ENCODE measurements around the gene MMAB.

The MMAB gene

DNA sequence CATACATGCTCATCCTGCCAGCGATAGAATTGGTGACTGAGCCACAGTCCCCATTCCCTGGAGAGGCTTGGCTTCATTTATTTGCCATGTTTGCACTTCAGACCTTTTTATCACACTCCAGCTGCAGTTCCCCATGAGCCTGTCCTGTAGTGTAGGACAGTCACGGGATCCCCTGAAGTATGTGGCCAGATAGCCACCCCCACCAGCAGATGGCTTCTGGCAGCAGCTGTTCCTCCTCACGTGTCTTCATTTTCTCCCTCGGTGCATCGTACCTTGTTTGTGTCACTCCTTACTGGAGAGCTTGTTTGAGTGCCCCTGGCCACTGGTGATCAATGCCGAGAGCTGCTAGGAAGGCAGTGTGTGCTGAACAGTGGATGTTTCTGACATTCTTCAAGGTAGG is 55.7 kb downstream of the MMAB start:
- no peaks in the 10 kb centered on the region for H4K20me1 ChIP-seq (ENCODE audit: insufficient read depth, low read length)
- H3K4me3 ChIP-seq (ENCODE audit: low read length), result no peak overlapping the region
- no peaks in the 10 kb centered on the region for H3K27me3 ChIP-seq (ENCODE audit: low read depth, low read length)
- H3K79me2 ChIP-seq (ENCODE audit: low read length), result no peaks in the 10 kb centered on the region
- H3K4me1 ChIP-seq (ENCODE audit: low read length), result no peaks in the 10 kb centered on the region
- no peak overlapping the region for H3K27ac ChIP-seq (ENCODE audit: low read length)
- H3K9me3 ChIP-seq (ENCODE audit: insufficient read depth, low read length), result no peaks in the 10 kb centered on the region
- no peak overlapping the region for H2AFZ ChIP-seq (ENCODE audit: low read depth, low read length)
- H3K4me2 ChIP-seq (ENCODE audit: low read length), result no peak overlapping the region
- H3K9ac ChIP-seq (ENCODE audit: low read length), result no peak overlapping the region
- TF ChIP-seq, protein P1, sequence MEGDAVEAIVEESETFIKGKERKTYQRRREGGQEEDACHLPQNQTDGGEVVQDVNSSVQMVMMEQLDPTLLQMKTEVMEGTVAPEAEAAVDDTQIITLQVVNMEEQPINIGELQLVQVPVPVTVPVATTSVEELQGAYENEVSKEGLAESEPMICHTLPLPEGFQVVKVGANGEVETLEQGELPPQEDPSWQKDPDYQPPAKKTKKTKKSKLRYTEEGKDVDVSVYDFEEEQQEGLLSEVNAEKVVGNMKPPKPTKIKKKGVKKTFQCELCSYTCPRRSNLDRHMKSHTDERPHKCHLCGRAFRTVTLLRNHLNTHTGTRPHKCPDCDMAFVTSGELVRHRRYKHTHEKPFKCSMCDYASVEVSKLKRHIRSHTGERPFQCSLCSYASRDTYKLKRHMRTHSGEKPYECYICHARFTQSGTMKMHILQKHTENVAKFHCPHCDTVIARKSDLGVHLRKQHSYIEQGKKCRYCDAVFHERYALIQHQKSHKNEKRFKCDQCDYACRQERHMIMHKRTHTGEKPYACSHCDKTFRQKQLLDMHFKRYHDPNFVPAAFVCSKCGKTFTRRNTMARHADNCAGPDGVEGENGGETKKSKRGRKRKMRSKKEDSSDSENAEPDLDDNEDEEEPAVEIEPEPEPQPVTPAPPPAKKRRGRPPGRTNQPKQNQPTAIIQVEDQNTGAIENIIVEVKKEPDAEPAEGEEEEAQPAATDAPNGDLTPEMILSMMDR (IDR thresholded peaks at IDR 0.05; ENCODE audit: low read depth, low read length), result no peak
- no peak for TF ChIP-seq EZH2phosphoT487 (IDR thresholded peaks at IDR 0.05; ENCODE audit: low read depth)
- H3K36me3 ChIP-seq (replicated peaks; ENCODE audit: low read depth, low read length), result peaks cover 14% of the 10 kb centered on the region

DNA sequence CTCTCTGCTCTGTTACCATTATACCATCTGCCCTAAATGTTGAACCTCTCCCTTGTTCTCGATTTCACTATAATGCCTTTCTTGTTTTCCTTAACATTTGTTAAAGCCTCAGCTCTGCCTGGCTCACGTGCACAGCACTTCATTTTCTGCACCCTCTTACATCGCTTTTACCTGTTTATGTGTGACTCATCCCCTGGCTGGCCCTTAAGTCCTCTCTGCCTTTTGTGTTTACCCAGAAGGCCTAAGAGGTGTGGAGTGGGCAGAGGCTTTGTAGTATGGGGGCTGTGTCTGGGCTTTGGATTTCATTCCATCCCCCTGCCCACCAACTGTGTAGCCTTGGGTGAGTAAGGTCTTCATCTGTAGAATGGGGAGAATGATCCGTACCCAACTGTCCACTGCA is 59.3 kb downstream of the MMAB start:
- Histone ChIP-seq H3K79me2 (ENCODE audit: low read length) (no peaks in the 10 kb centered on the region), H3K9me3 (ENCODE audit: insufficient read depth, low read length) (no peaks in the 10 kb centered on the region), H3K27me3 (ENCODE audit: low read depth, low read length) (no peaks in the 10 kb centered on the region), H3K27ac (ENCODE audit: low read length) (no peak overlapping the region), H3K36me3 (replicated peaks; ENCODE audit: low read depth, low read length) (peaks cover 16% of the 10 kb centered on the region), H3K4me3 (ENCODE audit: low read length) (no peak overlapping the region), H3K9ac (ENCODE audit: low read length) (no peak overlapping the region), H3K4me1 (ENCODE audit: low read length) (no peaks in the 10 kb centered on the region), H4K20me1 (ENCODE audit: insufficient read depth, low read length) (no peaks in the 10 kb centered on the region), H2AFZ (ENCODE audit: low read depth, low read length) (no peak overlapping the region), H3K4me2 (ENCODE audit: low read length) (no peak overlapping the region)
- no peak for TF ChIP-seq EZH2phosphoT487 (IDR thresholded peaks at IDR 0.05; ENCODE audit: low read depth)
- TF ChIP-seq, protein P1 (IDR thresholded peaks at IDR 0.05; ENCODE audit: low read depth, low read length), result no peak

DNA sequence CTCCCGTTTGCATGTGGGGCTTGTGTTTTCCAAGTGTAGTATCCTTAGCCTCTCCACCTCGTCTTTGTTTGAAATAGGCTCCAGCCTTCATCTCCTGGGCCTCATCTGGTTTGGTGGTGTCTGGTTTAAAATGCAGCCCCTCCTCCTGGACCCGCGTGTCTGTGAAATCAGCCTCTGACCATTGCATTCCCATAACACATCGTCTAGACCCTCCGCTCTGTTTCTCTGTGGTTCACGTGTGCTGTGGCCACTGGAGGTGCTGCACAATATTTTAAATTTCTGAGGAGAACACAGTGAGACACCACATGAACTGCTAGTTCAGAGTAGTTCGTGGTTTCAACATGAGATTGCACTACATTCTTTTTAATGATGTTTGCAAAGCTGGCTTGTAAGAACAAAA is 60.3 kb downstream of the MMAB start:
- H2AFZ ChIP-seq (ENCODE audit: low read depth, low read length), result no peak overlapping the region
- no peaks in the 10 kb centered on the region for H3K27me3 ChIP-seq (ENCODE audit: low read depth, low read length)
- no peak overlapping the region for H3K4me2 ChIP-seq (ENCODE audit: low read length)
- TF ChIP-seq, protein P1 (IDR thresholded peaks at IDR 0.05; ENCODE audit: low read depth, low read length), result no peak
- no peak for TF ChIP-seq EZH2phosphoT487 (IDR thresholded peaks at IDR 0.05; ENCODE audit: low read depth)
- no peak overlapping the region for H3K9ac ChIP-seq (ENCODE audit: low read length)
- H3K9me3 ChIP-seq (ENCODE audit: insufficient read depth, low read length), result no peaks in the 10 kb centered on the region
- H3K4me3 ChIP-seq (ENCODE audit: low read length), result no peak overlapping the region
- no peaks in the 10 kb centered on the region for H3K79me2 ChIP-seq (ENCODE audit: low read length)
- no peaks in the 10 kb centered on the region for H4K20me1 ChIP-seq (ENCODE audit: insufficient read depth, low read length)
- peaks cover 17% of the 10 kb centered on the region for H3K36me3 ChIP-seq (replicated peaks; ENCODE audit: low read depth, low read length)
- H3K27ac ChIP-seq (ENCODE audit: low read length), result no peak overlapping the region
- H3K4me1 ChIP-seq (ENCODE audit: low read length), result no peaks in the 10 kb centered on the region

DNA sequence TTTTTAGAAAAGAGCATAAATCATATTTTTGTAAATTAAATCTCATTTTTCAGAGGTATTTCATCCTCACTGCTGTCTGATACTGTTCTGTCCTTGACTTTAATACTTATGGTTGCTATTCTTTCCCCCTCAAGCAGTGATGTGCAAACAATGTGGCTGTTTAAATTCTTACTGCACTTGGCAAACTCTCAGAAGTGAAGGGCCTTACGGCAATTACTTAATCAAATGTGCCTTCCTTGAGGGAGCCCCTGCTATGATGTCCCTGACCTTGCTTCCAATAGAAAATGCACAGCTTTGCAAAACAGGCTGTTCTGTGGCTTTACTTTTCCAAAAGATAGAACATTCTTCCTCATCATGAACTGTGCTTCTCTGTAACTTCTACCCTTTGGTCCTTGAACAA is 60.7 kb downstream of the MMAB start:
- Histone ChIP-seq H3K4me3 (ENCODE audit: low read length) (no peak overlapping the region), H3K79me2 (ENCODE audit: low read length) (no peaks in the 10 kb centered on the region), H3K9ac (ENCODE audit: low read length) (no peak overlapping the region), H2AFZ (ENCODE audit: low read depth, low read length) (no peak overlapping the region), H3K4me2 (ENCODE audit: low read length) (no peak overlapping the region), H3K27me3 (ENCODE audit: low read depth, low read length) (no peaks in the 10 kb centered on the region), H3K9me3 (ENCODE audit: insufficient read depth, low read length) (no peaks in the 10 kb centered on the region), H3K4me1 (ENCODE audit: low read length) (no peaks in the 10 kb centered on the region), H4K20me1 (ENCODE audit: insufficient read depth, low read length) (no peaks in the 10 kb centered on the region), H3K36me3 (replicated peaks; ENCODE audit: low read depth, low read length) (peaks cover 18% of the 10 kb centered on the region), H3K27ac (ENCODE audit: low read length) (no peak overlapping the region)
- TF ChIP-seq EZH2phosphoT487 (IDR thresholded peaks at IDR 0.05; ENCODE audit: low read depth), result no peak
- TF ChIP-seq, protein P1 (IDR thresholded peaks at IDR 0.05; ENCODE audit: low read depth, low read length), result no peak

All from OCI-LY3 (cell line).